ENCODE measurements around the gene PGM2L1.

PGM2L1 gene

DNA sequence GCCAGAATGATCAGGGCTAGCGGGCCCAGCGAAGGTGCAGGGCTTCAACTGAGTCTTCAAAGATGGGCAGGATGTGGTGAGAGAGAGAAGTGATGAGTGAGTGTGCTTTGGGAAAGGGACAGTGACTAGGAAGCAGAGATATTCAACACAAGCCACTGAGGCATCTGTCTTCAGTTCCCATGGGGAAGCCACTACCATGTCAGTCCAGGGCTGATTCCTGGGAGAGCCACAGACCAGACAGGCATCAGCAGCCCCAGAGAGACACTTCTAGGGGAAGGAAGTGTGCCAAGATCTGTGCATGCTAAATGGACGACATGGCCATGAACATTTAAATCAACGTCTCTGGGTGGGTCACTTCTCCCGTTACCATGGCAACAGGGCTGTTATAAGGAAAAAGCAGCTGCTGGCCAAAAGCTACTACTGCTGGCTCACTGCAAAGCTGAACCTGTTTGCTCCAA, 115.3 kb downstream of the PGM2L1 start:
- Histone ChIP-seq H3K79me2 (ENCODE audit: insufficient read depth, low read length) (no peaks in the 10 kb centered on the region), H4K20me1 (ENCODE audit: low read depth, low read length) (no peaks in the 10 kb centered on the region), H3K27me3 (ENCODE audit: low read length) (no peaks in the 10 kb centered on the region), H2AFZ (ENCODE audit: low read depth, low read length, severe bottlenecking) (no peak overlapping the region), H3K4me2 (ENCODE audit: low read depth, low read length, poor library complexity, severe bottlenecking) (no peak overlapping the region), H3K36me3 (ENCODE audit: low read length) (no peaks in the 10 kb centered on the region), H3F3A (ENCODE audit: insufficient read depth) (no peaks in the 10 kb centered on the region), H3K9me3 (ENCODE audit: insufficient read depth, low read length) (no peaks in the 10 kb centered on the region), H3K9me2 (replicated peaks; ENCODE audit: insufficient read depth, low read length) (no peaks in the 10 kb centered on the region), H3K4me3 (ENCODE audit: insufficient read depth, low read length, poor library complexity, severe bottlenecking) (no peak overlapping the region), H3K9ac (ENCODE audit: low read length) (no peak overlapping the region), H3K27ac (ENCODE audit: low read depth, low read length) (no peak overlapping the region)
- TF ChIP-seq EZH2phosphoT487 (conservative IDR thresholded peaks at IDR 0.05; ENCODE audit: low read length) = no peak
- TF ChIP-seq, protein P1, sequence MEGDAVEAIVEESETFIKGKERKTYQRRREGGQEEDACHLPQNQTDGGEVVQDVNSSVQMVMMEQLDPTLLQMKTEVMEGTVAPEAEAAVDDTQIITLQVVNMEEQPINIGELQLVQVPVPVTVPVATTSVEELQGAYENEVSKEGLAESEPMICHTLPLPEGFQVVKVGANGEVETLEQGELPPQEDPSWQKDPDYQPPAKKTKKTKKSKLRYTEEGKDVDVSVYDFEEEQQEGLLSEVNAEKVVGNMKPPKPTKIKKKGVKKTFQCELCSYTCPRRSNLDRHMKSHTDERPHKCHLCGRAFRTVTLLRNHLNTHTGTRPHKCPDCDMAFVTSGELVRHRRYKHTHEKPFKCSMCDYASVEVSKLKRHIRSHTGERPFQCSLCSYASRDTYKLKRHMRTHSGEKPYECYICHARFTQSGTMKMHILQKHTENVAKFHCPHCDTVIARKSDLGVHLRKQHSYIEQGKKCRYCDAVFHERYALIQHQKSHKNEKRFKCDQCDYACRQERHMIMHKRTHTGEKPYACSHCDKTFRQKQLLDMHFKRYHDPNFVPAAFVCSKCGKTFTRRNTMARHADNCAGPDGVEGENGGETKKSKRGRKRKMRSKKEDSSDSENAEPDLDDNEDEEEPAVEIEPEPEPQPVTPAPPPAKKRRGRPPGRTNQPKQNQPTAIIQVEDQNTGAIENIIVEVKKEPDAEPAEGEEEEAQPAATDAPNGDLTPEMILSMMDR (IDR thresholded peaks at IDR 0.05; ENCODE audit: insufficient read depth, low read length, poor library complexity, severe bottlenecking) = no peak

DNA sequence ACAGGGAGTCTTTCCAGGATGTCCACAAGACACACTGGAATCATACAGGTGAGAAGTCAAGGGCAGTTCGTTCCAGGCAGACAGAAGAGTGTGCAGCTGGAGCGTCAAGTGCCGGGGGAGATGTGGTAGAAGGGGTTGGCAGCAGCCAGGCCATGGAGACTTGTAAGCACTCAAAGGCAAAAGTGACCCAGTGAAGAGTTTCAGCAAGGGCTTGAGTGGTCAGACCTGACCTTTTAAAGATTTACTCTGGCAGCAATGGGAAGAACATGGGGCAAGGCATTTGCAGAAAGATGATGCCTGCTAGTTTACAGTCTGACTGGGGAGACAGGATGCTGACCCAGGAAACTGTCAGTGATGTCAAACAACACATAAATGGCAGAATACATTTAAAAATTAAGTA, 115.8 kb downstream of the PGM2L1 start:
- H3K4me3 ChIP-seq (ENCODE audit: insufficient read depth, low read length, poor library complexity, severe bottlenecking) = no peak overlapping the region
- no peak for TF ChIP-seq EZH2phosphoT487 (conservative IDR thresholded peaks at IDR 0.05; ENCODE audit: low read length)
- TF ChIP-seq, protein P1 (IDR thresholded peaks at IDR 0.05; ENCODE audit: insufficient read depth, low read length, poor library complexity, severe bottlenecking) = no peak
- H3K4me2 ChIP-seq (ENCODE audit: low read depth, low read length, poor library complexity, severe bottlenecking) = no peak overlapping the region
- H3K36me3 ChIP-seq (ENCODE audit: low read length) = no peaks in the 10 kb centered on the region
- H3K9ac ChIP-seq (ENCODE audit: low read length) = no peak overlapping the region
- H3K9me3 ChIP-seq (ENCODE audit: insufficient read depth, low read length) = no peaks in the 10 kb centered on the region
- no peaks in the 10 kb centered on the region for H3F3A ChIP-seq (ENCODE audit: insufficient read depth)
- no peaks in the 10 kb centered on the region for H3K9me2 ChIP-seq (replicated peaks; ENCODE audit: insufficient read depth, low read length)
- H3K79me2 ChIP-seq (ENCODE audit: insufficient read depth, low read length) = no peaks in the 10 kb centered on the region
- H2AFZ ChIP-seq (ENCODE audit: low read depth, low read length, severe bottlenecking) = no peak overlapping the region
- H3K27me3 ChIP-seq (ENCODE audit: low read length) = no peaks in the 10 kb centered on the region
- H3K27ac ChIP-seq (ENCODE audit: low read depth, low read length) = no peak overlapping the region
- H4K20me1 ChIP-seq (ENCODE audit: low read depth, low read length) = no peaks in the 10 kb centered on the region

- H3K27ac ChIP-seq (ENCODE audit: low read depth, low read length) = no peak overlapping the region
- no peaks in the 10 kb centered on the region for H3K79me2 ChIP-seq (ENCODE audit: insufficient read depth, low read length)
- no peaks in the 10 kb centered on the region for H3F3A ChIP-seq (ENCODE audit: insufficient read depth)
- no peak overlapping the region for H2AFZ ChIP-seq (ENCODE audit: low read depth, low read length, severe bottlenecking)
- no peaks in the 10 kb centered on the region for H4K20me1 ChIP-seq (ENCODE audit: low read depth, low read length)
- no peaks in the 10 kb centered on the region for H3K9me2 ChIP-seq (replicated peaks; ENCODE audit: insufficient read depth, low read length)
- no peak overlapping the region for H3K4me3 ChIP-seq (ENCODE audit: insufficient read depth, low read length, poor library complexity, severe bottlenecking)
- H3K27me3 ChIP-seq (ENCODE audit: low read length) = no peaks in the 10 kb centered on the region
- H3K9me3 ChIP-seq (ENCODE audit: insufficient read depth, low read length) = no peaks in the 10 kb centered on the region
- no peak for TF ChIP-seq EZH2phosphoT487 (conservative IDR thresholded peaks at IDR 0.05; ENCODE audit: low read length)
- TF ChIP-seq, protein P1 (IDR thresholded peaks at IDR 0.05; ENCODE audit: insufficient read depth, low read length, poor library complexity, severe bottlenecking) = no peak
- no peak overlapping the region for H3K9ac ChIP-seq (ENCODE audit: low read length)
- no peaks in the 10 kb centered on the region for H3K36me3 ChIP-seq (ENCODE audit: low read length)
- H3K4me2 ChIP-seq (ENCODE audit: low read depth, low read length, poor library complexity, severe bottlenecking) = no peak overlapping the region
Observed at GRCh38 chr11:74280494-74280893, 117.7 kb downstream of the PGM2L1 start.
